ENCODE results near the gene DDX42. TPM values are rescaled to one million over a fixed set of nuclear protein-coding genes. Genes with fewer than 3 reads are reported as not detected.

Gene DDX42, protein sequence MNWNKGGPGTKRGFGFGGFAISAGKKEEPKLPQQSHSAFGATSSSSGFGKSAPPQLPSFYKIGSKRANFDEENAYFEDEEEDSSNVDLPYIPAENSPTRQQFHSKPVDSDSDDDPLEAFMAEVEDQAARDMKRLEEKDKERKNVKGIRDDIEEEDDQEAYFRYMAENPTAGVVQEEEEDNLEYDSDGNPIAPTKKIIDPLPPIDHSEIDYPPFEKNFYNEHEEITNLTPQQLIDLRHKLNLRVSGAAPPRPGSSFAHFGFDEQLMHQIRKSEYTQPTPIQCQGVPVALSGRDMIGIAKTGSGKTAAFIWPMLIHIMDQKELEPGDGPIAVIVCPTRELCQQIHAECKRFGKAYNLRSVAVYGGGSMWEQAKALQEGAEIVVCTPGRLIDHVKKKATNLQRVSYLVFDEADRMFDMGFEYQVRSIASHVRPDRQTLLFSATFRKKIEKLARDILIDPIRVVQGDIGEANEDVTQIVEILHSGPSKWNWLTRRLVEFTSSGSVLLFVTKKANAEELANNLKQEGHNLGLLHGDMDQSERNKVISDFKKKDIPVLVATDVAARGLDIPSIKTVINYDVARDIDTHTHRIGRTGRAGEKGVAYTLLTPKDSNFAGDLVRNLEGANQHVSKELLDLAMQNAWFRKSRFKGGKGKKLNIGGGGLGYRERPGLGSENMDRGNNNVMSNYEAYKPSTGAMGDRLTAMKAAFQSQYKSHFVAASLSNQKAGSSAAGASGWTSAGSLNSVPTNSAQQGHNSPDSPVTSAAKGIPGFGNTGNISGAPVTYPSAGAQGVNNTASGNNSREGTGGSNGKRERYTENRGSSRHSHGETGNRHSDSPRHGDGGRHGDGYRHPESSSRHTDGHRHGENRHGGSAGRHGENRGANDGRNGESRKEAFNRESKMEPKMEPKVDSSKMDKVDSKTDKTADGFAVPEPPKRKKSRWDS
- total RNA-seq: 155 TPM

DNA sequence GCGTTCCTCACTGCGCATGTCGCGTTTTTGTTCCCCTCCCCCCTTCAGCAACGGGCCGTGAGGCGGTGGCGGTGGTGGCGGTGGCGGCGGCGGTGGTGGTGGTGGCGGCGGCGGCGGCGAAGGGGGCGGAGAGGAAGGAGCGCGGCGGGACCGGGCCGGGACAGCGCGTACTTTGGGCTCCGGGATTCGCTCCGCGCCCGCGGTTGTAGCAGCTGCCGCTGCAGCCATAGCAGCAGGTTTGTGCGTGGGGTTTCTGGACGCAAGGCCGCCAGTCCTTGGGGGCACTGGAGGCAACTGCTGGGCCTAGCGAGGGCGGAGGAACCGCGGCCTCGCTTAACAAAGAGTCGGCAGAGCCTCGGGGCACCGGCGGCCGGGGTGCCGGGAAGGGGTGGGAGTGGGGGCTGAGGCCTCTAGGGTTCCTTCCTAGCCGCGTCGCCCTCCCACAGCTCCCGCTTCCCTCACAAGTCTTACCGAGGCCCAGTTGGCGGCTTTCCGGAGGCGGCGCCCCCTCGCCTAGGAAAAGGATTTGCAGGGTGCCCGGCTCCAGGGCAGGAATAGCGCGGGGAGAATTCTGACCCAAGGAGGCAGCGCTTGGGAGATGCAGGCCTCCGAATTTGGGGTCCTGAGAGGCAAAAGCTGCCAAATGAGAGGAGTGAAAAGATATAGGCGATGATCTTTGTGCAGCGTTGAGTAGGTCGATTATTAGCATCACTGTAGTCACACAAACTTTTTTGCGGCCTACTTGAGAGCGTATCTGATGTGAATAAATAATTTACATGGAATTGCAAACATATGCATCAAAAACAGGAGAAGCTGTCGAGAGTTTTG is at the start of gene DDX42:
DDX42 (plus strand) TSS at position 30 of the 828 bp plus-strand sequence. CDS start 12,880 bp downstream, outside the sequence.

GRCh38 chr17:63741408-63742173 is 32.4 kb upstream of the DDX42 start, which contains the start of gene STRADA:
Gene STRADA, minus strand, starts transcription at chr17:63741799. Its CDS starts 13,430 bp downstream, at chr17:63728369.

GRCh38 chr17:63773272-63774140 is 464 bp upstream of the DDX42 start, which contains the start of gene CCDC47:
Gene CCDC47, minus strand, starts transcription at chr17:63773597. Its CDS starts 7,422 bp downstream, at chr17:63766175.

GRCh38 chr17:63827002-63827800 is 53.2 kb downstream of the DDX42 start, which contains the start of the genes FTSJ3 and PSMC5:
Gene FTSJ3, minus strand, starts transcription at chr17:63827663. Its CDS starts 761 bp downstream, at chr17:63826902.
Gene PSMC5, plus strand, starts transcription at chr17:63827431. Its CDS starts 60 bp downstream, at chr17:63827491.

GRCh38 chr17:63842540-63843386 is 68.8 kb downstream of the DDX42 start, which contains the start of gene SMARCD2:
Gene SMARCD2, minus strand, starts transcription at chr17:63842685. Its CDS starts 11 bp downstream, at chr17:63842674.

Other genes with a start within 250 kb of the DDX42 start
- gene DCAF7, start 223.7 kb upstream of the DDX42 start, total RNA-seq: 47.3 TPM
- gene TACO1, start 173.3 kb upstream of the DDX42 start, total RNA-seq: 7.2 TPM
- 45.4 TPM for gene MAP3K3, start 151.8 kb upstream of the DDX42 start, total RNA-seq
- 31.6 TPM for gene LIMD2, start 74.0 kb upstream of the DDX42 start, total RNA-seq
- 64.8 TPM for gene STRADA, start 32.4 kb upstream of the DDX42 start, total RNA-seq
- 47.0 TPM for gene CCDC47, start 573 bp upstream of the DDX42 start, total RNA-seq
- 35.4 TPM for gene PSMC5, start 53.3 kb downstream of the DDX42 start, total RNA-seq
- 46.0 TPM for gene FTSJ3, start 53.5 kb downstream of the DDX42 start, total RNA-seq
- 16.6 TPM for gene SMARCD2, start 68.5 kb downstream of the DDX42 start, total RNA-seq
- gene CSH2, start 99.5 kb downstream of the DDX42 start, total RNA-seq: not detected
- not detected for gene GH2, start 107.8 kb downstream of the DDX42 start, total RNA-seq
- not detected for gene CSH1, start 122.4 kb downstream of the DDX42 start, total RNA-seq
- not detected for gene CSHL1, start 137.1 kb downstream of the DDX42 start, total RNA-seq
- gene GH1, start 144.7 kb downstream of the DDX42 start, total RNA-seq: not detected
- gene CD79B, start 158.2 kb downstream of the DDX42 start, total RNA-seq: 0.63 TPM
- gene SCN4A, start 198.7 kb downstream of the DDX42 start, total RNA-seq: not detected
- gene PRR29, start 224.2 kb downstream of the DDX42 start, total RNA-seq: 1.9 TPM
- 6.6 TPM for gene ICAM2, start 246.5 kb downstream of the DDX42 start, total RNA-seq

Data from parietal lobe (tissue), 1 donor.